Stimulated activated CD4-positive, alpha-beta T cell treated with anti-CD3 and anti-CD28 coated beads, Interleukin-4, amount 100 ng/mL, for 48 hours (primary cell): Measurements from ENCODE around the gene BRINP1.

Experiments
- DNase-seq, 2 donors: peaks; one replicate each; pipeline ENCODE4 v3.0.0-alpha.2; 2020; ENCODE audit warnings: low read depth in 2 of 2

Gene BRINP1

DNA sequence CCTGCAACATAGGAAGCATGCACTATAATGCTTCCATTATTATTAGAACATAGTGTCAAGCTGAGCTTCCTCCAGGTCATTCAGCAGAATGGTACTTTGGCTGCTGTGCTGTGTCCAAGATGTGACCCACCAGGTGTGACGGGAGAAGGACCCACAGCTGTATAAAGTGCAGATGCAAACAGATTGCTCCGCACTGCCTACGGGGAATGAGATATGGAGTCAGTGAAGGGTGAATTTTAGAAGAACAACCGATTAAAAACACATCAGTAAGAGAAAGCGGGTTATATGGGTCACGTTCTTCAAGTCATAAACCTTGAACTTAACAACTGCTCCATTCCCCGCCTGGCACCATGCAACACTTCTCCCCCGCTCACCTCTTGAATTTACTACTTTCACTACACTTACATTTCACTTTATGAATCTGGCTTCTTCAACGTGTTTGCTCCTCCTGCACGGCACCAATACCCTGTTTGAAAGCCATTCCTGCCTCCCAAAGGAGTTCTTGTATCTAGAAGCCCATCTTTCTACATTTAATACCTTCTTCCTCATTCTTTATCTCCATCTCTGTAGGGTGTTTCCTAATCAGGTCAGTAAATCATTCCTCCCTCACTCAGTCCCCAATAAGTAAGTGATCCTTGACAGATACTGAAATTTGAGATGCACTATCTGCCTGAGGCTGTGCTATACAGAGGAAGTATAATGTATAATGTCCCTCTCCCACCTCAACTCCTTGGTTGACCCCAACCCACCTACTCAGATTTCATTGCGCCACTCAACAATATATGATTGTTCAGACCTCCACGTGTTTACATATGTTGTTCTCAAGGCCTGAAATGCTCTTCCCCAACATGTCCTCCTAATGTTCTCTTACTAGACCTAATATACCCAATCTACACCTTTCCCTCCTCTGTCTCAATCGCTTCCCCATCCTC lies 25.9 kb downstream of the BRINP1 start:
- no peak for DNase-seq

DNA sequence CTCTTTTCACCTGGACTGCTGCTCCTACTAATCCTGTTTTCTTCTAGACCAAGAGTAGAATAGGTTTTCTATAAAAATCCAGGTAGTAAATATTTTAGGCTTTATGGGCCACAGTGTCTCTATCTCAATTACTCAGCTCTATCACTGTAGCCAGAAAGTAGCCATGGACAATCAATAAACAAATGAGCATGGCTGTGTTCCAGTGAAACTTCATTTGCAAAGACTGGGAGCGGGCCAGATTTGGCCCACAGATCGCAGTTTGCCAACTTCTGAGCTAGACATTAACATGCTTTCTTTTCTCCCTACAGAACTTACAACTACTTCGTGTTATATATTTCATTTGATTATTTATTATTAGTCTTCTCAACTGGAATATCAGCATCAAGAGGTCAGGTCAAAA lies 30.2 kb downstream of the BRINP1 start:
- no peak for DNase-seq

DNA sequence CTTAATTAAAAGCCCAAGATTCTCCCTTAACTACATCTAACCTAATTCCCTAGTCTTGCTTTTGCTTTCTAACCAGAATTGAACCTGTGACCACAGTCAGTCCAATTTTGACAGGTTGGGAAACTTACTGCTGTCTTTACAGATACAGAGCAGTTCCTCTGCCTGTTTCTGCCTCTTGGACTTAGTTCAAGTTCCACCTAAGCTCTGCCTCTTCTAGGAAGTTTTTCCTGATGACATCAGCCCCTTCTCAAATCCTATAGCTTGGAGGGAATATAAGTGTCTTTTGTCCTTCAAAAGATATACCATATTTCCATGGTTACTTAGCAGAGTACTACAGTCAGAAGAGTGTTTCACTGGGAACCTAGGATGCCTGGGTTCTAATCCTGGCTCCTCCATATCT lies 31.7 kb downstream of the BRINP1 start:
- no peak for DNase-seq

DNA sequence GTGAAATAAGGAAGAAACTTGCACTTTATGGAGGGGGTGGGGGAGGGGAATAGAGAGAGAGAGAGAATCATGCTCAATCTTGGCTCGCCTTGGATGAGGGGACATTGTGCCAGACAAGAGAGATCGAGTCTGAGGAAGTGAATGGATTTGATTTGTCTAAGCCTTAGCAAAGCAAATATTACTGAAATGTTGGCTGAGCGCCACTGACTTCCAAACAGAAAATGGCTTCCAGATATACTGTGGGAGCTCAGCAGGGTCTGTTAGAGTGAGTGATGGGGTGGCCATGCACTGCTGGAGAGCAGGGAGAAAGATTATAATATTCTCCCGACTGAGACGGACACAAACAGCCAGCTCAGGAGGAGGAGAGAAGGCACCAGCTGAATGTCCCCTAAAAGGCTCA lies 34.5 kb downstream of the BRINP1 start:
- no peak for DNase-seq

DNA sequence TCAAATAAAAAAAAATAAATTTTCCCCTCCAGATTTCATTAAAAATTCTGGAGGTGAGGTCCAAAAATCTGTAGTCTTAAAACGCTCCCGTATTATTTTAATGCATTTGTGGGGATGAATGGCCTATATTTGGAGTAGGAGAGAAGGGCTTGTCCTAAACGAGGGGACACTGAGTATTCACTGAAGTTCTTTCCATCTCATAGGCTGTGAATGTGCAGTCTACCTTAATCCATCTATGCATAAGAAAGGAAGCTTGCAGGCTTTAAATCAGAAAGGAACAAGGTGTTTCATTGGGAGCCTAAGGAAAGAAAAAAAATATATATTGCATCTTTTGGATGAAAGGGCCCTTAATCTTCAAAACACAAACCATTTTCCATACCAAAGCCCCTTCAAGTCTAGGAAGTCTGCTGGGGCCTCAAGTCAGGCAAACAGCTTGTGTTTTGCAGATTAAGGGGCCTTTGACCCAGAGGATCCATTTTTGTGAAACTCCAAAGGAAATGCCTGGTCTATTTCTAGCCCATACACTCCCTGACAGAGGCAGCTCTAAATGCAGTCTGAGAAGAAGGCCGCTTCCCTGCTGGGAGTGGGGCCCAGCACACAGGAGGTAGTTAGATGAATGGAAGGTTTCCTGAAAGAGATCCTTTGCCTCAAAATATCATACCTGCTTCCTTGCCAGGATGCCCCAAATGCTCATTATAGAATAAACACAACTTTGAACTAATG lies 35.6 kb downstream of the BRINP1 start:
- no peak for DNase-seq

DNA sequence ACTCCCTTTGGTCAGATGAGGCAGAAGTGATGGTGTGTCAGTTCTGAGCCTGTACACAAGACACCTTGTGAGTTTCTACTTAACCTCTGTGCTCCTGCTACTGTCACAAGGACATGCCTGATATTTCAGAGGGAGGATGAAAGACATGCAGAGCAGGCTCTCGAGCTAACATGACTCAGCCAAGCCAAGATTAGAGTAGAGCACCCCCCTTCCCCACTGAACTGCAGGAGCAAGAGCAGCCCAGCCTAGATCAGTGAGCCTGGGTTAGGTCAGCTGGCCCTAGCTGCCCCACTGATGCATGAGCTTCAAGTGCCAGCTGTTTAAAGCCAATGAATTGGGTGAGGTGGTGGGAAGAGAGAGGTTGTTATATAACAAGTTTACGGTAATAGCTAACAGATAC lies 36.7 kb downstream of the BRINP1 start:
- DNase-seq: no peak

DNA sequence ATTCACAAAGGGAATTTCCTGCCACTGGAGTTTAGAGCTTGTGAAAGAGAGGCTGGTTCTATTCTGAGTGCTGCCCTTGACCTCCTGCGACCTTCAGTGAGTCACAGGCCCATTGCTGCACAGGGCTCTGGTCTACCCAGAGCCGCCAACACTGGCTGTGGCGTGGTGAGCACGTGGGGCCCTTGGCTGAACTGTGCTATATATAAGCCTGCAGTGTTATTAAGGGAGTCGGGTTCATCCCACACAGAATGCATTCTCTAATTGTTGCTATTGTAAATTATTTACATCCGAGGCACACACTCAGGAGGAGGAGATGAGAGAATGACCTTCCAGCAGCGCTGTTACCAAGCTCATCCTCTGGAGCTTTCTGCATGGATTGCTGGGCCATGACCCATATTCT lies 47.1 kb downstream of the BRINP1 start:
- DNase-seq: no peak

DNA sequence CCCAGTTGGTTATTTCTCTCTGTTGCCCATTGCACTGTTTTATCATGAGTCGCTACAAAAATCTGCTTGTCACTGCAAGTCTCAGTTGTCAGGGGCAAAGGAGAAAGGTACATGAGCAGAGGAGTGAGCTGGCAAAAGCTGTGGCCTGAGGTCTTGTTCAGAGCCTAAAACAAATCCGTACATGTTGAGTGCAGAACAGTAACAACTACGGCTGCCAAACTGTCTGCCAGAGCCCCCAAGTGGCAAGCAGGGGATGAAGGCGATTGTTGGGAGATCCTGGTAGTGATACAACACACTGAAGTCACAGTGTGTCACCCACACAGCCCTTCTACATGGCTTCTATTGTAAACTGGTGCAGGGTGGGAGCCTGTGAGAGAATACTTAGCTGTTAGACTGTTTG lies 50.9 kb downstream of the BRINP1 start:
- no peak for DNase-seq

DNA sequence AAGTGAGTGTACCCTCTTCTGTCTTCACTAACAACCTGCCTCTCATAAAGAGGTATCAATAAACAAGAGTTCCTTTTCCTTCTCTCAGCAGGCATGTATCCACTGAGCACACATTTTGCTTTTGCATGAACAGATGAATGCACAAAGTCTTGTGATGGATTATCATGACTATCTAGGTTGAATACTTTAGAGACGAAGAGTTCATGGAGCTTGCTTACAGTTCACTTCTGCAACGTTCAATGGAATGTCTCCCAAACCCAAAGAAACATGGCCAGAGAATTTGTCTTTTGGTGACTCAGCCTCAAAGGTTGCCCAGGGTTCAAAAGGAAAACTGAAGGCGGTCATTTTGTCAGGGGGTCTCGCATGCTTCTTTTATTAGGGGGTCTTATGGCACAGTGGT lies 55.4 kb downstream of the BRINP1 start:
- DNase-seq: no peak

DNA sequence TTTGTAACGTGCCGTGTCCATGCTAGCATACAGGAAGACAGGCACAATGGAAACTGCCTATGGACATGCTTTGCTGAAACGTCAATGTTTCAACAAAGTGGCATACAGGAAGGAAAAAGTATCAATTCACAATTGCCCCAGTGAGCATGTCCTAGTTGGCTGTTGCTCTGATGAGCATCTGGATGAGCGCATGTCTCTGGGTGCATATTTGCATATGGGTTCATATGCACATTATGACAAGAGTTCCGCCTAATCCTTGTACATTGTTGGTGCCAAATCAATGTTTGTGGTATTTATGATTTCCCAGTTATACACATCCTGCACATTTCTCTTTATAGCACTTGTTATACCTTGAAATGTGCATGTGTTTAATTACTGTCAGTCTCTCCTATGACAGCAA lies 58.5 kb downstream of the BRINP1 start:
- no peak for DNase-seq

DNA sequence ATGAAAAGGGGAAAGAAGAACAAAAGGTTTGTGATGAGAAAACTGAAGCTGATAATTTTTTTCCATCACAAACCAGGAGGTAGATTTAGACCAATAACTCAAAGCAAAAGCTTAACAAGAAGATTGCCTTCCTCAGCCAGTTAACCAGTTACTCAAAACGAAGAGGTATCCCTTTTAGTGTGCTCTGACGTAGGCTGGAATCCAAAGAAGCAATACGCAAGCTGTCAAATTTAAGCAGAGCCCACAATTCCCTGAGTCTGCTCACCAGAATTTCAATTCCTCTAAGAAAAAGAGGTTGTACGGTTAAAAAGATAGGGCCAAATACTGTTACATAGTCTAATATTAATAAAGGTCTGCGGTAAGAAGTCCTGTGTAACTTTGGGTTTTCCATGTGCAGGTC lies 61.8 kb downstream of the BRINP1 start:
- DNase-seq: no peak

DNA sequence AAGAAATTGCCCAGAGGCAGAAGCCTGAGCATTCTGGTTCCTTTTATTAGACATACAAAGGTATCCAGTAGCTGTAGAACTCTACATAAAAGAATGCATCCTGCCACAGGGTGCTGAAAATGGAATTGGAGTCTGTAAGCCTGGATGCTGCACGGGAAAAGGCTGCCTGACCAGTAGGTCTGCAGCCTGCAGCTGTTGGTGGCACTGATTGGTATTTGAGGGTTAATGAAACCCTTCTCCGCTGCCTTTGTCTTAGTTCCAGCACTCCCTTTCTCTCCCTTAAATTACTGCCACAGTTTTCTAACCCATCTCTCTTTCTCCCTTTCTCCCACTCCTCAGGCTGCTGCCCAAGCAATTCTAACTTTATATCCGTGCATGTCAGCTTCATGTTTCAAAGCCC lies 64.7 kb downstream of the BRINP1 start:
- DNase-seq: no peak

DNA sequence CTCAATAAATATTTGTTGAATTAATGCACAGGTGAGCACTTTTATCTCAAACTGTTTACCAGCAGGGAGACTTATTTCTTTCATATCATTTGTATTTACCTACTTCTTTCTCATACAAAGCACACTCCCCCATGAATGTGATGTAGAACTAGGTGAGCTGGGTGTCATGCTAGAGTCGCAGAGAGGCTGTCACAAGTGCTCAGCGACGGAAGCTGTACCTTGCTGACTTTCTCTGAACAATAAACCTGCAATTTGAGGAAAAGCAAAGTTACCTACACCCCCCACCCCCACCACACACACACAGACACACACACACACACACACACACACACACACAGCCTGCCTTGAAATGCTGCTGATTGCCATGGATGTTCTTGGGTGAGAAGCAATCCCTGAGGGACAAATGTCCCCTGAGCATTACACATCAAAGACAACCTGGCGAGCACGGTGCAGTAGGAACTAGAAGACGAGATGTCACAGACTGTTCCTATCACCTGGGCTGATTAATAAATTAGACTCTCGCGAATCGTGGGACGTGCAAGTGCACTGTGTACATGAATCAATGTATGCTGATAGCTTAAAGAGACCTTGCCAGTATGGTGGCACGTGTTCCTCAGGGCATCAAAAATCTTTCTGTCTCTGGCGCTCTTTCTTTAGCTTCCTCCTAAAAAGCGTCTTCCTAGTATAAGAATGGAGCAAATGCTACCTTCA lies 66.1 kb downstream of the BRINP1 start:
- no peak for DNase-seq

DNA sequence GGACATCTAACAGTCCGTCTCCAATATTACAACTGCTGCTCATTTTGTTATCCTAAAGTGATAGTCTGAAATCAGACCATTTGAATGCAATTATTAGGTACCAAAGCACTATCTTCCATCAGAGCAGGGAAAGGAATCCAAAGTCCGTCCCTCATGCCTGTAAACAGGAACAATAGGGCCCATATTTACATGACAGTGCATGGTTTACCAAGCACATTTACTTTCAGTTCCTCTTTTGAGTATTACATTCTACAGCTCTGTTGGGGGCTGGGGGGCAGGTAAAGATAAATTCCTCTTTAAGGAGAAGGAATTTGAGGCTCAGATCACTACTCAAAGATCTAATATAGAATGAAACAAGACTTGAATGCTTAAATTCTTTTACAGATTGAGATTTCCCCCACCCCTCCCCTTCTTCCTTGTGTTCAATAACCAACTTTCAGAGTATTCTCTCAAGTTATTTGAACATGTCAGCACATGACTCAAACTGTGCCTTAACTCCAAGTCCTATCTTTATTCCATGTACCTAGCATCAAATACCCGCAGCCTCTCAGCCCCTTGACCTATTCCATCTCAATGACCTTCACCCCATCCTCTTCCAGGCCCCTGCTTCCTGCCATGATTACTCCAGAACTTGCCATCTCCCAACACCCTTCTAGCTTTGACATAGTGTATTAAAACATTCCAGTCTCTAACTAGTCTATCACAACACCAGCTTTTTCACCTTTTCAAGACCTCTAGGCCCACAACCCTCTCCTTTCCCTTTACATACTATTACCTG lies 71.0 kb downstream of the BRINP1 start:
- DNase-seq: no peak

DNA sequence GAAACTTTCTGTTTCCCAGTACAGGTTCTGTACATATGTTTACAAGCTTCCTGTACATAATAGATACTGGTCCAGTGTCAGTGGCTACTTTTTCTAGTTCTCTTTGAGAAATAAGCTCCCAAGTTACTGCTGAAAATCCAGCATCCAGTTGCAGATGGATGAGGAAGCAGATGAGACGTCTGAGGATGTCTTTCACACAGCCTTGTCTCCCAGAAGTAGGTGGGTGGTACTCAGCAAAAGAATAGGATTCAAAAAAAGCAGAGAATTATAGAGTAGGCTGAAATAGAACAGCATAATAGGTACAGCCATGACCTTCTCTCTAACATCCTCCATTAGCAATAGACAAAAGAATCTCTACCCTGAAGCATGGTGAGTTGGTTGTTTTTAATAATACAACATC lies 77.7 kb downstream of the BRINP1 start:
- DNase-seq: no peak

DNA sequence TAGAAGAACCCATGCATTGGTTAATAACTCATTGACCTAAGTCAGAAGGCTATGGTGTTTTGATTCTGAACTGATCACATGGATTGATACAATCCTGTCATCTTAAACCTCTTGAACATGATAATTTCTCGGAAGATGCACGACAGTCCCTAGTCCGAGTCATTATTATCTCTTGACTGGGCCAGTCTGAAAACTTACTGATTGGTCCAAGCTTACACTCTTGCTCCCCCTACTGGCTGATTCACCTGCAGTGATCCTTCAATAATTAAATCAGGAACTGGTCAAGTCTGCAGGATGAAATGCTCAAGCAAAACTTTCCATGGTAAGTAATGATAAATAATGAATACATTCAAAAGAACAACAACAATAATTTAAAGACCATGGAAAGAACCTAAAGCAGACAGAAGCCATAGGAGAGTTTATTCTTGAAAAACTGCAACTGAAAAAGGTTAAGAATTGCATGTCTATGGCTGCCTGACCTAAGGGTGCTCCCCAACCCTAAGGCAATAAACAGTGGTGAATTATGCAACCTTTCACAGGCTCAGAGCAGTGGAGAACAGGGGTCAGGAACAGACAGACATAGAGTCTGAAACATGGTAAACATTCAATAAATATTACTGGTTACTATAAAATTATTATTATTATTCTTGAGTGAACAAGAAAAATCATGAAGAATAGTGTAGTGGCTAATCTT lies 79.3 kb downstream of the BRINP1 start:
- no peak for DNase-seq

DNA sequence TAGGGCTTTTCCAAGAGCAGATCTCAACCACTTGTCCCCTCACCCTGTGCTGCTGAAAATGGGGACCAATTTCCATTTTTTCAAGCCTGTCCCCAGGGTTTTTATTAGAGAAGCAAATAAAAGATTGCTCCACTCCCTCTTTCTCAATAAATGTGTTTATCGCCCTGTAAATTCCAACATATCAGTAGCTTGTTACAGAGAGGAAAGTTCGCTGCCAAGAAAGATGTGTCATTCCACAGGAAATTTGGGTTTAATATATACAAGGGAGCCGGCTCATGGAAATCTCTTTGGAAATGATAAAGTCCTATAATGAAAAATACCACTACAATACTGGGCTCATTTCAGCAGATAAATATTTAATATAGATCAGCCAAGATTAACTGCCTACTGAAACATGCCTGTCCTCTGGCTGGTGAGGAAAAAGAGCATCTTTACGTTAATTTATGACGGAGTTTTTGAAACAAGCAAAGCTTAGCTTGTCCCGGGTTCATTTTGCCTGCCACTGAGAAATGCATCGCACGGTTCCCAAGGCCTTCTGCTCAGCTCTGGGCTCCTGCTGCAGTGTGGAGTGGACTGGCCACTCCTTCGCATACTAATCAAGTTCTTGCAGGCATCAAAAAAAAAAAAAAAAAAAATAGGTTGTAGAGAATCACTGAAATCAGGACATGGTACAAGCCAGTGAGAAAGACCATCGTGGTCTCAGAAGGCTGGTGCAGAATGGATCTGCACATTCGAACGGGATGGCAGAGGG lies 84.5 kb downstream of the BRINP1 start:
- no peak for DNase-seq

DNA sequence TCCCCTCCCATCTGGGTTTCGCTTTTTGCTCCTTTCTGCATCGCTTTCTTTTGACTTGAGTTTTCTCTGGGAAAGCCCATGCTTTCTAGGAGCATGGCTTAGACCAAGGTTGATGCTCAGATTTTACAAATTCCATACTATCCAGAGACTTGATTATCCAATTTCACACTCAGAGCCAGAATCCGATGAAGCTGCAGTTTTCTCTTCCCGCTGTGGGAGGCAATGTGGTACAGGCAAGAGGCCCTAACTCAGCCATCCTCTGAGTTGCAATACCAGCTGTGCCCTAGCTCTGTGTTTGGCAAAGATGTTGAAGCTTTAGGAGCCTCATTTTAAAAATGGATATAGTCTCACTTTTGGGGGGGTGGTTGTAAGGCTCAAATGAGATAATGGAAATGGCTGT lies 85.1 kb downstream of the BRINP1 start:
- DNase-seq: no peak

DNA sequence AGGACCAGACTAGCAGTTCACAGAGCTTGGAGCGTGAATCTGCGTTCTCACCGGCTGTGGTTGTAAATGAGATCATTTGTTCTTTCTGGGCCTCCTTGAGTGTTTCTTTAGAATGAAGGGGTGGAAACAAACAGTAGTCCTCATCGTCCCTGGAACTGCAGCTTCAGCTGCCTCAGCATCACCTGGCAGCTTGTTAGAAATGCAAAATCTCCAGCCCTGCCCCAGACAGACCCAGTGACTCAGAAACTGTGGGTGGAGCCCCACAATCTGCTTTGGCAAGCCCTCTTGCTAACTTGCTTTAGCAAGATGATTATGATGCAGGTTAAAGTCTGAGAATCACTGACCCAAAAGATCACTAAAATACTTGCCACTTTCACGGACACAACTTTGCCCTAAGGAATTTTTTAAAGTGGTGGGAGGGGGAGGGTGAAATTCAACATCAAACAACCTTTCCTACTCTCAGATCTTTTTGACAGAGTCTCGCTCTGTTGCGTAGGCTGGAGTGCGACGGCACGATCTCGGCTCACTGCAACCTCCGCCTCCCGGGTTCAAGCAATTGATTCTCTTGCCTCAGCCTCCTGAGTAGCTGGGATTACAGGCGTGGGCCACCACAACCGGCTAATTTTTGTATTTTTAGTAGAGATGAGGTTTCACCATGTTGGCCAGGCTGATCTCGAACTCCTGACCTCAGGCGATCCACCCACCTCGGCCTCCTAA lies 86.0 kb downstream of the BRINP1 start:
- no peak for DNase-seq
